Activated T-cell treated with anti-CD3 and anti-CD28 coated beads for 1 hour (primary cell): ENCODE data around the gene PPP6R2.
A peak's percentile ranks its signal among the peaks of the same experiment; 100 is the strongest.

Experiments used
- DNase-seq: peaks from one replicate; pipeline ENCODE4 v3.0.0-alpha.2; 2020; ENCODE audit warnings: low read depth

Gene PPP6R2

DNA sequence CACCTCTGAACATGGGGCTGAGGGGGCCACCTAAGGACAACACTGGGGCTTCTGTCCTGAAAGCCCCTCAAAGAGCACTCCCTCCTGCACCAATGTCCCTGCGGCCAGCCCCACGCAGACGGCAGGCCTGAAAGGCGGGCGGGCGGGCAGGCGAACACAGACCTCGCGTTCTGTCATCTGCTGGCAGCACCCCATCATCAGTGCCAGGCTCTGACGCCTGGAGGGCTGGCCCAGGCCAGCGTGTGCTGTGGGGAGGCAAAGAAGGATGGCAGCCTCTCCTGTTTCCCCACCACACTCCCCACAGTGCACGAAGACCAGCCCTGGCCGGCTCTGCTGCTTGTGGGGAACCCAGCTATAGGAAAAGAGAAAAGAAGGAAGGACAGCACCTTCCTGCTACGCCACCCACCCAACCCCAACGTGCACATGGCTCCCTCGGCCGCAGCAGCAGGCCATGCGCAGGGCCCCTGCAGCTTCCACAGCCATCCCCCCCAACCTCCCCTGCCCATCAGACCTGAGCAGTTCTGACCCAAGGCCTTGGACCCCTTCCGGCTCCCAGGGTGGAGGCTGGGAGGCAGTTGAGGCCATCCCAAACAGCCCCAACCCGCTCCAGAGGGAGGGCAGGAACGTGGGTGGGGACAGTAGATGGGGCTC is 128.2 kb downstream of the PPP6R2 start:
- DNase-seq = no peak

DNA sequence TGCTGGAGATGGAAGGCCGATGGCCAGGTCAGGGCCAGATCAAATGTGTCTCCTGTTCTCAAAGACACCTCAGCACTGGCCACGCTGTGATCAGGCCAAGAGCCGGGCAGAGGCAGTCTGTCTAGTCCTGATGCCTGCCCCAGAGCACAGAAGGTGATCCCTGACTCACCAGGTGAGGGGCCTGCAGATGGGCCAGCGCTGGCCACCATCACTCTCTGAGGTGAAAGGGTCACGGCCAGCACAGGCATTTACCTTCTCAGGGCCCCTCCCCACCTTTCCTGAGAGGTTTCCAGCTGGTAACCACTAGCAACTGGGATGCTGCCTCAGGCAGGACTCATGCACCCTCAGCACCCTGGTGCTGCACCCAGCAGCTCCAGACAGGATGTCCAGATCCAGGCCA is 128.8 kb downstream of the PPP6R2 start:
- no peak for DNase-seq

DNA sequence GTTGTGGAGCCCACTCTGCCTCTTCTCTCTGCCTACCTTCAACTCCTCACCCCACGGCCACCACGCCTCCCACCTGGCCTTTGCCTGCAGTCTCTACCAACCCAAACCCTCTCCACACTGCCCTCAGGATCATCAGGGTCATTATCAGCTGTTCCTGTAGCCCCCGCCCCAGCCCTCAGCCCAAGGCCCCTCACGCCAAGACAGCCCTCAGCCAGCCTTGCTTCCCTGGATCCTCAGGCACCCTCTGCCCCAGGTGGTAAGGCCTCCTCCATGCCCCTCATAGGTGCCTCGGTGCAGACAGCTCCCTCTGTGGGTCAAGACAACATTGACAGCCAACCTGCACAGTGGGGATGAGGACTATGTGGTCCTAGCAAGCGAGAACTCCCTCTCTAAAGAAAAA is 130.0 kb downstream of the PPP6R2 start:
- peak; percentile 31 for DNase-seq

DNA sequence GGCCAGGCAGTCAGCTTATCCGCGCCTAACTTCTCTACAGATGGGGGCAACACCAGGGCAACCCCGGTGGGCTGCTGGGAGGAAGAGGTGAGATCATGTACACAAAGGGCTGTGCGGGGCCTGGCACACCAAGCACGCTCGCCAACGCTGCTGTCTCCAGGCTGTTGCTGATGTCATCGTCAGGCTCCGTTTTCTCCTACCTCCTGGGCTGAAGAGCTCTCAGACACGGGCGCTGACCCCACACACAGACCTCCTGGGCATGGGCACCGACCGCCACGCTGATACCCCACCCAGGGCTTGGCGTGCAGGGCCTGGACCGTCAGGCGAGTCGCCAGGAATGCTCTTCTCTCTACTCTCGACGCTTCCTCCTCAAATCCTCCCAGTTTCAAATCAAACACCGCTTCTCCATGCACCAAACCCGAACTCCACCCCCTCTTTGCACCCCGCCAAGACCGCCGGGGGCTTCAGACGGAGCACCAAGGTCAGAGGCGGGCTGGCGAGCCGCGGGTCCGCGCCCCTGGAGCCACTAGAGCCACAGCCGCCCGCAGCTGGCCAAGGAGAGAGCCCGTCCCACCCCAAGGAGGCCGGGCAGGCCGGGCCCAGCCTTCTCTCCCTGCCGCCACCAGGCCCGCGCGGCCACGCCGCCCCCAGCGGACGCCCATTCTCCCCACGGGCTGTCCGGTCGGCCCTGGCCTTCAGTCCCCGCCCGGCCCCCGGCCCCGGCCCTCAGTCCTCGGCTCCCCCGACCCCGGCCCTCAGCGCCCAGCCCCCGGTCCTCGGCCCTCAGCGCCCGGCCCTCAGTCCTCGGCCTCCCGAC is 130.9 kb downstream of the PPP6R2 start:
- DNase-seq = no peak

DNA sequence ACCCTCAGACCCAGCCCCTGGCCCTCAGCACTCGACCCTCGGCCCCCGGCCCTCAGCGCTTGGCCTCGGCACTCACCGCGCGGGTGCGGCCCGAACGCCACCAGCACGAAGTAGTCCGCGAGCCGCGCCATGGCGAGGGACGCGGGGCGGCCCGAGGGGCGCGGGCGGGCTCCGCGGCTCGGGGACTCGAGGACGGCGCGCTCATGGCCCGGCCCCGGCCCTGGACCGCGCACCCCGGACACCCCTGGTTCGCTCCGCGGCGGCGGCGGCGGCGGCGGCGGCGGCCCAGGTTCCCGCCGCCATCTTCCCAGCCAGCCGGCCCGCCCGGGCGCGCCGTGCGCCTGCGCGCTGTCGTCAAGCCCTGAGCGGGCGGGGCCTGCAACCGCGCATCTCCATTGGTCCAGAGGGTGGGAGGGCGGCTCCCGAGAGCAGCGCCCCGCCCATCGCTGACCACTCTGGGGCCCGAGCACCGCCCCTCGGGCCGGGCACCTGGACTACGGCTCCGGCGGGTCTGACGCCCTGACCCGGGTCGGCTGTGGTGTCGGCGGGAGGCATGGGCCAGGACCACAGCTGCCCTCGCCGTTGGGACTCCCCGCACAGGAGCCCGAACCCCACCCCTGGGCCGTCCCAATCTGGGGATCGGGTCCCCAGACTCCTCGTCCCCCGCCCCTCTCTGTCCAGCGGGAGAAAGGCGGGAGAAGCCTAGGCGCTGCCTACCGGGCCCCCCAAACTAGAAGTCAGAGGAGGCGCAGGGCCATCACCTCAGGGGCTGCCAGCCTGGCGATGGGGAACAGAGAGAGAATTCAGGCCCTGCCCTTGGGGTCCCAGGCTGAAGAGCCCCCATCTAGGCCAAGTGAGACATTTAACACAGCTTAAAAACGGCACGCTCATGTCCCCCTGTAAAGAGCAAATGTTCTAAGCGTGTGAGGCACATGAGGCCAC is 131.9 kb downstream of the PPP6R2 start, which contains the start of gene SBF1:
SBF1 (minus strand) TSS at position 326 of the 942 bp plus-strand sequence; CDS start at position 131, 195 bp downstream.
- DNase-seq = peak; percentile 83

DNA sequence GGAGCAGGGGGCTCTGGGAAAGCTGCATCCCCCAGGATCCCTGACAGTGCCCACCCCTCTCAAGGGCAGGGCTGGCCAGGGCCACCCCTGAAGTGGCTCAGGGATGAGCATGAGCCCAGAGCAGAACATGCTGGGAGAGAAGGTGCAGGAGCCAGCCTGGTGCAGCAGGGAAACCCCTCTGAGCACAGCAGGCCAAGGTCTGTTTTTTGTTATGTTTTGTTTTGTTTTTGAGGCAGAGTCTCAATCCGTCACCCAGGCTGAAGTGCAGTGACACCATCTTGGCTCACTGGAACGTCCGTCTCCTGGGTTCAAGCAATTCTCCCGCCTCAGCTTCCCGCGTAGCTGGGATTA is 132.5 kb downstream of the PPP6R2 start:
- no peak for DNase-seq

DNA sequence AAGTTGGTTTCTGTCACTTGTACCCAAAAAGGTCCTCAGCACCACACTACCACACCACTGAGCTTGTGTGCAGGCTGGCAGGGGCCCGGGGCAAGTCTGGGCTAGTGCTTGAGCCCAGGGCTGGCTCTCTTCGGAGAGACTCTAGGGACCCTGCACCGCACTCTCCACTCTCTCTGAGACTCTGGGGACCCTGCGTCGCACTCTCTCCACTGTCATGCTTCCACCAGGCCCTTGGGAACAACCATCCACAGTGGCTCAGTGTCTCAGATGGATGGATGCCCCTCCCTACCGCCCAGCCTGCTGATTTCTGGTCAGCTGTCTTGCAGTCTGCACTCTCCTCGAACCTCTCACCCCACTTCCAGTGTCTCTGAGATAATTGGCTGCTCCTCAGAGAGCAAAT is 133.7 kb downstream of the PPP6R2 start:
- DNase-seq = no peak

DNA sequence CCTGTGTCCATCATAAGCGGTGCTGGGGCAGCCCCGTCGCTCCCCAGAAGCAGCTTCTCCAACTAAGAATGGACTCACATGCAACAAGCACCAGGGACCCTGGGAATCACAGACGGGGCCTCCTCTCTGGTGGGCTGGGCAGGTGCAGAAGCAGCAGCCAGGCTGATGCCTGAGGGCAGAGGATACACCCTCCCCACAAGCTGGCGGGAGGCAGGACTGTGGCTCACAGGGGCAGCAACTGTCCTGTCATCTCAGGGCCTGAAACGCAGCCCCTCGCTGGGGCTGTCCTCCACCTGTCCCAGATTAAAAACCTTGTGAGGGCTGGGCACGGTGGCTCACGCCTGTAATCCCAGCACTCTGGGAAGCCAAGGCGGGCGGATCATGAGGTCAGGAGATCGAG is 134.8 kb downstream of the PPP6R2 start:
- no peak for DNase-seq

DNA sequence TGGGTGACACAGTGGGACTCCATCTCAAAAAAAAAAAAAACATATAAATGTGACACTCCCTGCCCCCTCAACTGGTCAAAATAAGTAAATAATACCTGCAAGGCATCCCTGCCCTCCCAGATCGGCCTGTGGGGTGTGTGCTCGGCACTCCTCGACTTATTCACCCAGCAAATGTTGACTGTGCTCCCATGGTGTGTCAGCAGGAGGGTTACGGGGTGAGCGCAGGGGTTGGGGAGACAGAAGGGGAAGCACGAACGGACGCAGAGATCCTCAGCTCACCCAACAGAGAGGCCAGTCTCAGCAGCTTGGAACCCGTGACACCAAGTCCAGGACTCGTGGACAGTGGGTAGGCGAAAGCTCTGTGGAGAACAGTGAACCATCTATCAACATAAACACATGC is 136.6 kb downstream of the PPP6R2 start:
- no peak for DNase-seq

DNA sequence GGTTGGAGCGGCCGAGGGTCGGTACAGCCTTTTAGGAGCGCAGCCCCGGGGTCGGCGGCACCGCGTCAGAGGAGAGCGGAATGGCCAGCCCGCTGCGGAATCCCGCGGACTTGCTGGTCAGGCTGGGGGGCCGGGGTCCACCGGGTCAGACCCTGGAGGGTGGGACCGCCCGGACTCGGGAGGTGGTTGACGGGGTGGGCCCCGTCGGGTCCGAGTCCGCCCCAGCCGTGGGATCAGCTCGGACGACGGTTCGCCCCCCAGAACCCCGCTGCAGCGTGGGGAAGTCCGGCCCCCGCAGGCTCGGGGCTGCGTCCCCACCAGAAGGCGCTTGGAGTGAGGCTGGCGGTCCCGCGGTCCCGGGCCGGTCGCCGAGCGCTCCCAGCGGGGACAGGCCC is 137.9 kb downstream of the PPP6R2 start:
- no peak for DNase-seq

DNA sequence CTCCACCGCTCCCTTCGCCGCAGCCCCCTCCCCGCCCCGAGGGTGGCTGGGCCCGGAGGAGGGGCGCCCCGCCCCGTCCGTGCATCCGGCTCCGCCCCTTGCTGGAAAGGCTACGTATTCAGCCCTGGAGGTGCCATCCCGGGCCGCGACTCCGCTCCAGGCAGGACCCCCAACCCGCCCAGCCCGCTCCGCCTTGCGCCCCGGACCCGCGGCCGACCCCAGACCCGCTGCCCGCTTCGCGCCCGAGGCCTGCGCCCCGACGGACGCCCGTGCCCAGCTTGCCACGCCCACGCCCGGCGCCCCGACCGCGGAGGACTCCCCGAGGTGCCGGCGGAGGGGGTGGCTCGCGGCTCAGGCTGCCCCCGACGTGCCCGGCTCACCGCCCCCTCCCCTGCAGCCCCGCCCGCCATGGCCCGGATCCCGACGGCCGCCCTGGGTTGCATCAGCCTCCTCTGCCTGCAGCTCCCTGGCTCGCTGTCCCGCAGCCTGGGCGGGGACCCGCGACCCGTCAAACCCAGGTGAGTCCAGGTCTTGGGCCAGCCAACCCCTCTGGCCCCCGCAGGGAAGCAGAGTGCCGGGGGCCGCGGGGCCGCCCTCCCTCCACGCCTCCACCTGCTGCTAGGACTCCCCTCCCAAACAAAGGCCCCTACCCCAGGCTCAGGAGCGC is 138.4 kb downstream of the PPP6R2 start, which contains the start of gene ADM2:
ADM2 (plus strand) TSS at position 104 of the 667 bp plus-strand sequence; CDS start at position 409, 305 bp downstream.
- DNase-seq = peak; percentile 59

DNA sequence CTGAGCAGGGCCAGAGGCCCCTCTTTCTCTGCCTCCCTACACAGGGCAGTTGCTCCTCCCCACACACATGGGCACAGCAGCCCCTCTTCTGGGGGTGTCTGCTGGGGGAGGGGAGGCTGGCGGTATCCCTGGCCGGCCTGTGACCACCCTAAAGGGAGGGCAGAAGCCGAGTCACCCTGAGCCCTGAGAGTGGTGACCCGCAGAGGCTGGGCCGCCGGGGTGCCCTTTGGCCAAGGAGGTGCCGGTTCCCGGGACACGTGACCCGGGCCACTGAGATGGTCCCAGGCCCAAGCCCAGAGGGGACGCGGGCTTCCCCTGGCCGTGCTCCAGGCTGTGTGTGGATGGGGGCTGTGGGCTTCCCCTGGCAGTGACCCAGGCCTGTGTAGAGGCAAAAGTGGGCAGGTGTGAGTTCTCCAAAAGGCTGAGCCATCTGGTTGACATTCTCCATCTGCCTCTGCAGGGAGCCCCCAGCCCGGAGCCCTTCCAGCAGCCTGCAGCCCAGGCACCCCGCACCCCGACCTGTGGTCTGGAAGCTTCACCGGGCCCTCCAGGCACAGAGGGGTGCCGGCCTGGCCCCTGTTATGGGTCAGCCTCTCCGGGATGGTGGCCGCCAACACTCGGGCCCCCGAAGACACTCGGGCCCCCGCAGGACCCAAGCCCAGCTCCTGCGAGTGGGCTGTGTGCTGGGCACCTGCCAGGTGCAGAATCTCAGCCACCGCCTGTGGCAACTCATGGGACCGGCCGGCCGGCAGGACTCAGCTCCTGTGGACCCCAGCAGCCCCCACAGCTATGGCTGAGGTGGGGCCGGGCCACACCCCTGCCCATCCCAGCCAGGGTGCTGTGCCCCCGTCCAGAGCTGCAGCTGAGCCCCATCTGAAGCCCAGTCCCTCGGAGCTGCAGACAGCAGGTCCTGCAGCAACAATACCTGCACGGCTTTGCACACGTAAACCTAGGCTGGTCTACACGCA is 139.3 kb downstream of the PPP6R2 start:
- no peak for DNase-seq

DNA sequence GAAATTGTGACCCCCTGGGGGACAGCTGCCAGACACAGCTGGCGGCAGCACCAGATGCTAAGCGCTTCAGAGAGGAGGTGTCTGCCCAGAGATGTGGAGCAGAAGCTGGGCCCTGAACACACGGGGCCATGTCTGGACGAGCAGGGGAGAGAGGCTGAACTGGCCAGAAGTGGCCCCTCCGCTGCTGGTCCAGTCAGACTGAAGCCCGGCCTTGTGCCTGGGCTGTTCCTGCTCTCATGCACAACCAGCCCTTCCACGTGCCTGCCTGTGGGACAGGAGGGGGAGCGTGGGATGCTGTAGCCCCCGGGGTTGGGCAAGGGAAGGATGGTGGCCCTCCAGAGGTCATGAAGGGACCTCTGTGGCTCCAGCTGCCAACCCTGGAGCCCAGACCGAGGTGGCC is 140.0 kb downstream of the PPP6R2 start:
- no peak for DNase-seq

DNA sequence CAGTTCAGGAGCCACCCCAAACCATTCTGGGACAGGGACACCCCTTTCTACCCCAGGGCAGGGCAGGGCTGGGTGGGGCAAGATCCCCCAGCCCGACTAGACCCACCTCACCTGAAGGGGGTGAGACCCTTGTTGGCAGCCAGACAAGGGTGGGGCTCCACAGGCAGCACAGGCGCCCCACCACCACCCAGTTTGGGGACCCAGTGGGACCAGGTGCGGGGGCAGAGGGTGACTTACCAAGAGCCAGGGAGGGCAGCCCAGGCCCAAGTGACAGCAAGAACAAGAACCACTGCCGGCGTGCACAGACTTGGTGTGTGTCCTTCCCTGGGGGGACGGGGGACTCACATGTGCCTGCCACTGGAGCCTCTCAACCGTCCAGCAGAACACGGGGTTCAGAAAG is 140.4 kb downstream of the PPP6R2 start:
- DNase-seq = no peak

DNA sequence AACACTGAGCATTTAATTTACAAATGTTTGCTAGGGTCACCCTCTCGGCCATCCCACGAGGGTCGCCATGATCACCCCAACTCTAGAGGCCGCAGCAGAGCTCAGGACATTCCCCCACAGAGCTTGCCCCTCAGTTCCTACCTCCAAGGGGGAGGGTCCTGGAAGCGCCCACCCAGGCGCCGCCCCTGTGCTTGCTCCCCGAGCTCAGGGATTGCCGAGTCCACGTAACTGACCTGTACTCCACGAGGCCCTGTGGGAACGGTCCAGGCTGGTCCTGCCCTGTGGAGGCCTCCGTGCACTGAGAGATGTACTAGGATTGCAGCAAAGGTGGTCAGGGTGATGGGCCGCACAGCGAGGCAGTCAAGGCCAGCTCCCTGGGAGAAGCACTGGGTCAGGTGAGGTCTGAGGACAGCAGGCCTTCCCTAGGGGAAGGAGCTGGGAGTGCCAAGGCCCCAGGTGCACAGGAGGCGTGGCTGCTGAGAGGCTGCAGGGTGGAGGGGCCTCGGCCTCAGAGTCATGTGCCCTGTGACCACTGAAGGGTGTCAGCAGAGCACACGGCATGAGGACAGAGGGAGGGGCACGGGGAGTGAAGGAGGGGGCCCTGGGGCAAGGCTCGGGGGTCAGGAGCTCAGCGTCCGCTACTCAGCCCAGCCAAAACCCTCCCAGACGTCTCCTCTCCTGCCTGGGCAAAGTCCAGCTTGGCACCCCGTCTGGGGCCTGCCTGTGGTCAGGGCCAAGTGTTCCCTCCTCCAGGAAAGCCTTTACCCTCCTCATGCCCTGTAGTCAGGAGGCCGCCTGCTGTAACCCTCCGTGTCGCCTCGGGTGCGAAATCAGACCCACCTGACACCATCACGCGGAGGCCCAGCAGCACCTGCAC is 141.1 kb downstream of the PPP6R2 start:
- no peak for DNase-seq

DNA sequence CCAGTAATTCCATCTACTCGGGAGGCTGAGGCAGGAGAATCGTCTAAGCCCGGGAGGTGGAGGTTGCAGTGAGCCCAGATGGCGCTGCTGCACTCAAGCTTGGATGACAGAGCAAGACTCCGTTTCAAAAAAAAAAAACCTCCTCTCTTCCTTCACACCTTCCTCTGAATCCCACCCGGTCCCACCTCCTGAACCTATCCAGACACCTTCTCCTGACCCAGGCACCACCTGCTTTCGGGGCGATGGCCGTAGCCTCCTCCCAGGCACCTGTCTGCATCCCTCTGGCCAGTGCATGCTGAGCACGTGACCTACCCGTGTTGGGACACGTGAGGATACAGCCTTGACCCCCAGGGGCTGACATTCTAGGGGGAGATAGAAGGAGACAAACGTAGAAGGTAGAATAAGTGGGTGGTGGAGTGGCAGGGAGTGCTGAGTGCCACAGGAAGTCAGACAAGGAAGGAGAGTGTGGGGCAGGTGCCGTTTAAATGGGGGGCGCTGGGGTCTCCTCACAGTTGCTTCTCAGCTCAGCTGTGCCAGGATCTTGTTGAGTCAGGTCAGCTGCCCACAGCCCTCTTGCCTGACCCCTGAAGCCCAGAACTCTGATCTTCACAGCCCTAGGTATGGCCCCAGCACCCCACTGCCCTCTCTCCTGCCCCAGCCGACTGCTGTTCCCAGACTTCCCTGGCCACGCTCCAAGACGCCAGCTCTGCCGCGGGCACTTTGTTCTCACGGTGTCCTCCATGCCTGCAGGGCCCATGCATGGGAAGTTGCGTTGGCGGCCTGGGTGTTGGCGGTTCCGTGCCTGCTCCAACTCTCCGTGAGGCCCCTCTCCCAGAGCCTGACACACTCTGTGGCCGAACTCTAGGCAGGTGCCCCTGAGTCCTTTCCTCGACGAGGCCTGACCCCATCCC is 142.3 kb downstream of the PPP6R2 start:
- no peak for DNase-seq

DNA sequence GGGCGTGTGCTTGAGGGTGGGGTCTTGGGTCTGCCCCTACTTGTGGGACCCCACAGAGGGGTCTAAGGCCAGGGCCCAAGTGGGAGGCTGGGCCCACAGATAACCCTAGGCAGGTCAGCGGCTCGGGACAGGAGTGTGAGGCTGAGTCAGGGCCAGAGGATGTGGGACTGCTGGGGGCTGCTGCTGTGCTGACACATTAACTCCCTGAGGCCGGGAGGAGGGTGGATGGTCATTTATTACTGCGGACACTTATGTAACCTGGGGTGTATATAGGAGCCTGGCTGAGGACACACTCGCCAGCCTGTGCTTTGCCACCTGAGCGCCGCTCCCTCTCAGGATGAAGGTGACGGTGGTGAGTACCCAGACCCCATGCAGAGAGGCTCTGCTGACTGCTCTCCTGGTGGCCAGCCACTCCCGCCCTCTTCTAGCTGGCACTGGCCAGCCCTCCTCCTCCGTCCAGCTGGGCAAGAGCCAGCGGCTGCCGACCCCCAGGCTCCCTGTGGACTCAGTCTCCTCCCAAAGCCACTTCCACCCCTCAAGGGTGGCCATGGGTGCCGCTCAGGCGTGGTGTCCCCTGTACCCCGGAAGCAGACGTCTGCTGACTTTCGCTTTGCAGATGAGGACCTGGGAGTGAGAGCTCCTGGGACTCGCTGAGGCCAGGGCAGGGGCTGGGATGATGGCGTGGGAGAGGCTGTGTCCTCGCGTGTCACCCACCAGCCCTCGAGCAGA is 143.6 kb downstream of the PPP6R2 start, which contains the start of gene MIOX:
MIOX (plus strand) TSS at position 299 of the 729 bp plus-strand sequence; CDS start at position 338, 39 bp downstream.
- DNase-seq = no peak
